ENCODE measurements around the gene SALL2. TPM values are rescaled to one million over a fixed set of nuclear protein-coding genes. Genes with fewer than 3 reads are reported as not detected.

The SALL2 gene
- total and polyA plus RNA-seq, 10 of the 15 experiments (the other 5 are each of a cell fraction or from before 2014, with no cell fraction given): 1.6 to 6.2 (median 2.1) TPM

GRCh38 chr14:21525962-21526671 lies at the start of gene SALL2 (continued):
- peak; percentile 19 for TF ChIP-seq MEF2B (IDR thresholded peaks at IDR 0.05; ENCODE audit: partially characterized antibody, poor library complexity, severe bottlenecking)
- TF ChIP-seq NBN (IDR thresholded peaks at IDR 0.05): peak; percentile 56; the same call in 1 of the 2 replicates
- no peak for TF ChIP-seq REST (IDR thresholded peaks at IDR 0.05; ENCODE audit: low read depth, low read length)
- TF ChIP-seq IKZF2 (IDR thresholded peaks at IDR 0.05): peak; percentile 33 to 59; a peak in 3 of 4 replicates

GRCh38 chr14:21575661-21576060 lies 49.5 kb upstream of the SALL2 start:
- CTCF ChIA-PET: no interaction called here
- in situ Hi-C loops (cut with MboI): no loop called here
- WGBS (ENCODE audit: insufficient coverage, insufficient replicate concordance, low lambda C conversion rate, missing lambda C conversion rate): 45% methylated on average over 6 of the region's 6 CpGs
- ATAC-seq (no peak), DNase-seq (ENCODE audit: low read depth, low spot score) (no peak), FAIRE-seq (no peak)
- Histone ChIP-seq H3K4me1 (ENCODE audit: control insufficient read depth, insufficient read depth, low read length) (no peaks in the 10 kb centered on the region), H3K4me3 (no peak overlapping the region), H4K20me1 (ENCODE audit: control insufficient read depth, insufficient read depth) (no peaks in the 10 kb centered on the region), H3K27ac (ENCODE audit: control insufficient read depth, insufficient read depth) (no peak overlapping the region), H3K9ac (ENCODE audit: control insufficient read depth, insufficient read depth, low read length) (no peak overlapping the region), H3K27me3 (replicated peaks in 1 of 2; ENCODE audit: control insufficient read depth in 2 of 2, insufficient read depth in 2 of 2, low read length in 1 of 2) (no peaks in the 10 kb centered on the region), H3K9me3 (replicated peaks; ENCODE audit: control insufficient read depth, insufficient read depth, low read length) (no peaks in the 10 kb centered on the region), H3K79me2 (ENCODE audit: control insufficient read depth, insufficient read depth, low read length) (no peaks in the 10 kb centered on the region), H3K36me3 (ENCODE audit: control insufficient read depth in 2 of 2, insufficient read depth in 2 of 2, low read length in 1 of 2) (no peaks in the 10 kb centered on the region), H2AFZ (ENCODE audit: control insufficient read depth, low read depth, low read length) (no peak overlapping the region), H3K4me2 (ENCODE audit: control insufficient read depth, insufficient read depth) (no peak overlapping the region)
- no TSS peak for BruUV-seq (replicated peaks)
- RAD21 ChIA-PET (ENCODE audit: unreplicated experiment): no interaction called here
- TF ChIP-seq POLR2A (IDR thresholded peaks at IDR 0.05; ENCODE audit: low read depth, low read length) (no peak), REST (IDR thresholded peaks at IDR 0.05; ENCODE audit: low read depth, low read length) (no peak), NBN (IDR thresholded peaks at IDR 0.05) (no peak), NRF1 (conservative IDR thresholded peaks at IDR 0.05; ENCODE audit: low read depth, low read length) (no peak), CBX3 (IDR thresholded peaks at IDR 0.05; ENCODE audit: borderline replicate concordance, low read depth) (no peak), NFXL1 (IDR thresholded peaks at IDR 0.05; ENCODE audit: borderline replicate concordance) (no peak), HCFC1 (IDR thresholded peaks at IDR 0.05; ENCODE audit: low read length) (no peak), CBX5 (IDR thresholded peaks at IDR 0.05; ENCODE audit: low read depth) (no peak)
- SMC1A ChIA-PET (ENCODE audit: uncharacterized antibody, unreplicated experiment): no interaction called here
- intact Hi-C loops (cut with micrococcal nuclease; ENCODE audit: unreplicated experiment): no loop called here
- POLR2A ChIA-PET: no interaction called here

All from GM12878 (cell line).